H9 (cell line): ENCODE measurements around the gene TRIM56. TPM values are rescaled to one million over a fixed set of nuclear protein-coding genes. Genes with fewer than 3 reads are reported as not detected.
"Not testable (repeated sequence)": the region's sequence is repeated elsewhere in the genome, so short reads cannot be mapped to it uniquely, and the experiment has no call there.

ENCODE experiments used
- DNase-seq: peaks from one replicate; pipeline ENCODE4 v3.0.0-alpha.2; 2017
- H2AFZ ChIP-seq: one replicate; pipeline ENCODE4 v1.6.1; 2013; ENCODE audit warnings: mild to moderate bottlenecking, low read length, control low read depth, moderate library complexity
- H2AK5ac ChIP-seq: 2 replicates; pipeline ENCODE4 v1.6.1; 2013; ENCODE audit warnings: low read length, control low read depth, mixed read lengths; ENCODE audit not compliant: insufficient read length
- H2BK120ac ChIP-seq: one replicate; pipeline ENCODE4 v1.6.1; 2013; ENCODE audit warnings: low read depth, mild to moderate bottlenecking, low read length, control low read depth, inconsistent platforms; ENCODE audit not compliant: poor library complexity, severe bottlenecking
- H2BK12ac ChIP-seq: 2 replicates; pipeline ENCODE4 v1.6.1; 2013; ENCODE audit warnings: low read length, control low read depth, mixed read lengths, low read depth; ENCODE audit not compliant: insufficient read length
- H2BK15ac ChIP-seq: 2 replicates; pipeline ENCODE4 v1.6.1; 2013; ENCODE audit warnings: low read depth, low read length, control low read depth
- H2BK20ac ChIP-seq: one replicate; pipeline ENCODE4 v1.6.1; 2013; ENCODE audit warnings: low read depth, mild to moderate bottlenecking, low read length, control low read depth, inconsistent platforms; ENCODE audit not compliant: poor library complexity, severe bottlenecking
- H2BK5ac ChIP-seq: 2 replicates; pipeline ENCODE4 v1.6.1; 2013; ENCODE audit warnings: low read length, control low read depth, mixed read lengths; ENCODE audit not compliant: insufficient read length
- H3K14ac ChIP-seq: 2 replicates; pipeline ENCODE4 v1.6.1; 2013; ENCODE audit warnings: low read length, control low read depth; ENCODE audit not compliant: insufficient read depth
- H3K18ac ChIP-seq: 2 replicates; pipeline ENCODE4 v1.6.1; 2013; ENCODE audit warnings: low read depth, mild to moderate bottlenecking, mixed read lengths, low read length, control low read depth; ENCODE audit not compliant: insufficient read length
- H3K23ac ChIP-seq: 2 replicates; pipeline ENCODE4 v1.6.1; 2013; ENCODE audit warnings: low read length, control low read depth, mixed read lengths, low read depth; ENCODE audit not compliant: insufficient read length
- H3K23me2 ChIP-seq: 2 replicates; pipeline ENCODE4 v1.6.1; 2013; ENCODE audit warnings: low read depth, mild to moderate bottlenecking, mixed read lengths, low read length, control low read depth; ENCODE audit not compliant: insufficient read length, poor library complexity, severe bottlenecking
- H3K27ac ChIP-seq: 2 replicates; pipeline ENCODE4 v1.5.1; 2013; ENCODE audit warnings: low read length, control low read depth, mixed read lengths, low read depth; ENCODE audit not compliant: insufficient read length
- H3K27me3 ChIP-seq: 2 replicates; pipeline ENCODE4 v1.6.1; 2013; ENCODE audit warnings: low read length, control low read depth, inconsistent platforms; ENCODE audit not compliant: insufficient read depth
- H3K4ac ChIP-seq: 2 replicates; pipeline ENCODE4 v1.6.1; 2013; ENCODE audit warnings: low read depth, mild to moderate bottlenecking, control low read depth, inconsistent platforms, low read length, moderate library complexity
- H3K4me1 ChIP-seq: 2 replicates; pipeline ENCODE4 v1.6.1; 2013; ENCODE audit warnings: low read length, control low read depth, inconsistent platforms; ENCODE audit not compliant: insufficient read depth
- H3K4me2 ChIP-seq: 2 replicates; pipeline ENCODE4 v1.6.1; 2013; ENCODE audit warnings: low read length, control low read depth, mixed read lengths; ENCODE audit not compliant: insufficient read length, insufficient read depth
- H3K56ac ChIP-seq: 2 replicates; pipeline ENCODE4 v1.6.1; 2013; ENCODE audit warnings: low read depth, mild to moderate bottlenecking, mixed read lengths, low read length, control low read depth; ENCODE audit not compliant: insufficient read length
- H3K79me1 ChIP-seq: 2 replicates; pipeline ENCODE4 v1.6.1; 2013; ENCODE audit warnings: low read depth, mild to moderate bottlenecking, moderate library complexity, low read length, control low read depth, inconsistent platforms; ENCODE audit not compliant: insufficient read depth, poor library complexity, severe bottlenecking
- H3K79me2 ChIP-seq: 2 replicates; pipeline ENCODE4 v1.6.1; 2013; ENCODE audit warnings: low read length, control low read depth, inconsistent platforms; ENCODE audit not compliant: insufficient read depth
- H3K9ac ChIP-seq: 2 replicates; pipeline ENCODE4 v1.6.1; 2013; ENCODE audit warnings: low read length, control low read depth, mixed read lengths; ENCODE audit not compliant: insufficient read length; ENCODE audit errors: extremely low read depth
- H3K9me3 ChIP-seq: one replicate; pipeline ENCODE4 v1.6.1; 2013; ENCODE audit warnings: low read depth, low read length, inconsistent platforms; ENCODE audit not compliant: control insufficient read depth
- H3T11ph ChIP-seq: one replicate; pipeline ENCODE4 v1.6.1; 2013; ENCODE audit warnings: mild to moderate bottlenecking, low read length, control low read depth, inconsistent platforms
- H4K20me1 ChIP-seq: one replicate; pipeline ENCODE4 v1.6.1; 2013; ENCODE audit not compliant: control insufficient read depth, insufficient read length, insufficient read depth
- H4K5ac ChIP-seq: 2 replicates; pipeline ENCODE4 v1.6.1; 2013; ENCODE audit warnings: low read depth, mild to moderate bottlenecking, mixed read lengths, low read length, control low read depth; ENCODE audit not compliant: insufficient read length
- H4K8ac ChIP-seq: replicated peaks from 2 replicates; pipeline ENCODE4 v1.6.1; 2013; ENCODE audit warnings: low read length, control low read depth, mixed read lengths, low read depth; ENCODE audit not compliant: insufficient read length
- H4K91ac ChIP-seq: 2 replicates; pipeline ENCODE4 v1.6.1; 2013; ENCODE audit warnings: low read depth, mild to moderate bottlenecking, moderate library complexity, mixed read lengths, low read length, control low read depth; ENCODE audit not compliant: insufficient read length
- H3K27ac Mint-ChIP-seq, 3 experiments: 2 replicates in 2 of 3; 3 replicates in 1 of 3; pipeline ENCODE4 v1.8.0; 2020 to 2021; ENCODE audit warnings: mixed read lengths in 3 of 3, mild to moderate bottlenecking in 1 of 3, moderate library complexity in 1 of 3
- H3K27me3 Mint-ChIP-seq: 2 replicates; pipeline ENCODE4 v1.8.0; 2021; ENCODE audit warnings: low read depth, mild to moderate bottlenecking, moderate library complexity, mixed read lengths
- H3K36me3 Mint-ChIP-seq, 3 experiments: 2 replicates in 2 of 3; 3 replicates in 1 of 3; pipeline ENCODE4 v1.8.0; 2020 to 2021; ENCODE audit warnings: low read depth in 3 of 3, mixed read lengths in 3 of 3; ENCODE audit not compliant: insufficient read depth in 1 of 3
- H3K4me1 Mint-ChIP-seq, 2 experiments: 2 replicates each; pipeline ENCODE4 v1.8.0; 2020; ENCODE audit warnings: mixed read lengths in 2 of 2
- H3K4me3 Mint-ChIP-seq, 2 experiments: 2 replicates in 1 of 2; 3 replicates in 1 of 2; pipeline ENCODE4 v1.8.0; 2020 to 2021; ENCODE audit warnings: mild to moderate bottlenecking in 2 of 2, mixed read lengths in 2 of 2, moderate library complexity in 1 of 2
- H3K9me3 Mint-ChIP-seq, 2 experiments: 2 replicates in 1 of 2; 3 replicates in 1 of 2; pipeline ENCODE4 v1.8.0; 2020; ENCODE audit warnings: mild to moderate bottlenecking in 2 of 2, mixed read lengths in 2 of 2, moderate library complexity in 1 of 2
- WGBS: extraction: QIAGEN DNeasy Blood & Tissue Kit; methylation state at CpG from one replicate; pipeline ENCODE4 v1.1.7; 2013; ENCODE audit warnings: missing lambda C conversion rate, low lambda C conversion rate, mixed read lengths; ENCODE audit not compliant: insufficient read length; ENCODE audit errors: extremely low coverage; 5-methylcytosine and 5-hydroxymethylcytosine counted together
- total RNA-seq: library from RNA; stranded (reverse); gene quantifications from 2 replicates; pipeline ENCODE4 v1.2.1, GENCODE V29; 2021

Gene TRIM56
- total RNA-seq, 1 experiment from 2014 or later: 21.8 TPM

DNA sequence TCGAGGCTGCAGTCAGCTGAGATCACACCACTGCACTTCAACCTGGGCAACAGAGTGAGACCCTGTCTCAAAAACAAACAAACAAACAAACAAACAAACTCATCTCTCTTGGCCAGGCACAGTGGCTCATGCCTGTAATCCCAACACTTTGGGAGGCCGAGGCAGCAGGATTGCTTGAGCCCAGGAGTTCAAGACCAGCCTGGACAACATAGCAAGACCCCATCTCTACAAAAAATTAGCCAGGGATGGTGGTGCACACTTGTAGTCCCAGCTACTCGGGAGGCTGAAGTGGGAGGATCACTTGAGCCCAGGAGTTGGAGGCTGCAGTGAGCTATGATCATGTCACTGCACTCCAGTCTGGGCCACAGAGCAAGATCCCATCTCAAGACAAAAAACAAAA, 20.1 kb upstream of the TRIM56 start:
- H3K4me1 ChIP-seq, H2BK12ac ChIP-seq, H3K4me2 ChIP-seq, H4K91ac ChIP-seq, H4K5ac ChIP-seq, H2AK5ac ChIP-seq, H3K56ac ChIP-seq, H3K18ac ChIP-seq, H3K27ac ChIP-seq, H3K27me3 ChIP-seq, H3K9me3 ChIP-seq, H2BK20ac ChIP-seq, H3K9me3 Mint-ChIP-seq, H2BK5ac ChIP-seq, H3K27ac Mint-ChIP-seq, H2BK15ac ChIP-seq, H3K9ac ChIP-seq, H4K8ac ChIP-seq, H3K23me2 ChIP-seq, H3T11ph ChIP-seq, H3K4ac ChIP-seq, H3K4me3 Mint-ChIP-seq, H3K36me3 Mint-ChIP-seq, H4K20me1 ChIP-seq, H3K23ac ChIP-seq, H2BK120ac ChIP-seq, H3K79me2 ChIP-seq, DNase-seq, H3K14ac ChIP-seq, H3K79me1 ChIP-seq, H2AFZ ChIP-seq: not testable (repeated sequence)
- Mint-ChIP-seq H3K27me3 (peaks cover 12% of the 10 kb centered on the region), H3K4me1 (peaks cover 11 to 12% of the 10 kb centered on the region in 2 experiments)
- WGBS: no CpG with 5 or more reads among the region's 3 CpGs
